Ovary (tissue), 10 donors: Measurements from ENCODE around the gene FOXI2. TPM values are rescaled to one million over a fixed set of nuclear protein-coding genes. Genes with fewer than 3 reads are reported as not detected.

Experiments
- DNase-seq, 5 donors: peaks; one replicate each; pipeline ENCODE4 v3.0.0-alpha.2; 2019 to 2020
- H3K27ac ChIP-seq, 2 donors: fragments of 200-600 bp; one replicate each; pipeline versions ENCODE4 v1.5.1 to v1.8.0; 2019 to 2022
- H3K27me3 ChIP-seq: fragments of 200-600 bp; one replicate; pipeline ENCODE4 v1.8.0; 2022
- H3K36me3 ChIP-seq: fragments of 200-600 bp; sonication (generic); one replicate; pipeline ENCODE4 v1.5.1; 2019
- H3K4me1 ChIP-seq: one replicate; pipeline ENCODE4 v1.8.1; 2013; ENCODE audit warnings: mild to moderate bottlenecking, moderate library complexity; ENCODE audit not compliant: insufficient read depth
- H3K4me3 ChIP-seq: fragments of 200-600 bp; sonication (generic); one replicate; pipeline ENCODE4 v1.5.1; 2017
- H3K9me3 ChIP-seq, 2 donors: fragments of 200-600 bp in 1 of 2; sonication (generic) in 1 of 2; one replicate each; pipeline versions ENCODE4 v1.5.1 to v1.8.1; 2013 to 2019; ENCODE audit warnings: mild to moderate bottlenecking in 1 of 2, moderate library complexity in 1 of 2
- CTCF ChIP-seq, 3 donors: fragments of 450-650 bp in 2 of 3; fragments of 200-600 bp in 1 of 3; IDR thresholded peaks; one replicate each; pipeline versions ENCODE4 v1.5.1 to v1.8.0; 2016 to 2022; ENCODE audit warnings: antibody characterized with exemption in 3 of 3, mild to moderate bottlenecking in 1 of 3
- EP300 ChIP-seq: sonication (generic); formaldehyde crosslinking; IDR thresholded peaks from one replicate; pipeline ENCODE4 v1.6.1; 2017; ENCODE audit warnings: antibody characterized with exemption
- POLR2A ChIP-seq: fragments of 450-650 bp; IDR thresholded peaks from one replicate; pipeline ENCODE4 v1.6.1; 2017; ENCODE audit warnings: antibody characterized with exemption, mild to moderate bottlenecking, moderate library complexity
- WGBS, 3 donors: extraction: QIAGEN DNeasy Blood & Tissue Kit in 1 of 3; methylation state at CpG; one replicate each; pipeline versions ENCODE4 v1.1.5 to v1.1.7; 2013 to 2017; 5-methylcytosine and 5-hydroxymethylcytosine counted together
- intact Hi-C, 4 donors: fragments of 100-400 bp; cut with DNase I; formaldehyde crosslinking; loops; one replicate each; pipeline versions ENCODE4 v1.11.0 to v1.15.1; 2022 to 2023
- long read RNA-seq, 3 donors: library from polyadenylated mRNA in 2 of 3; unstranded in 2 of 3; transcript quantifications; one replicate each; pipeline ENCODE4 v2.0.0 and lab custom pipeline, GENCODE V29; 2021 to 2026
- polyA plus RNA-seq, 2 donors: library from polyadenylated mRNA; stranded (reverse); fragments of 200-250 nt in 1 of 2; fragments of 350-450 nt in 1 of 2; fragmentation: Illumina TruSeq in 1 of 2; extraction: RNeasy Lipid Tissue Mini Kit (QIAGEN cat#74804) in 1 of 2; gene quantifications; one replicate each; pipeline ENCODE4 v1.2.3, GENCODE V29; 2013 to 2014
- total RNA-seq, 7 donors: library from RNA; depleted of rRNA in 2 of 7; stranded (reverse); fragments of >200 nt in 2 of 7; fragmentation: NEBNext Ultra II Directional in 3 of 7; extraction: Animal tissue kit (Norgen Biotek cat#: 25700) in 3 of 7; gene quantifications; one replicate each; pipeline versions ENCODE4 v1.1.0 to v1.2.4, GENCODE V29; 2016 to 2023
- donor health status: DM: no; HTN: no; CAD: no; lungs with moderate emphysema.
- donor health status: DM: no; HTN: no; CAD: no.
- donor health status: Bipolar disorder and iron deficiency.
- donor health status: DM: yes; HTN: yes; CAD: no.
- donor health status: DM: no; HTN: no; CAD: no.
- donor health status: DM: yes; HTN: yes; CAD: no.

The FOXI2 gene
- total RNA-seq (under 1 TPM in 3 of 7 donors, not detected in 4; 0.07 to 0.61 (median 0.24) TPM), polyA plus RNA-seq (under 1 TPM; 0.01 to 0.35 TPM)
- long read RNA-seq, donor 1: 0 reads
- long read RNA-seq, donor 2: 0 reads
- long read RNA-seq, donor 3: 0 reads

- Histone ChIP-seq H3K27ac (no peak within 1 kb of the TSS), H3K9me3 (no peaks in the 10 kb centered on the region), H3K4me1 (peaks cover 2% of the 10 kb centered on the region), H3K36me3 (no peaks in the 10 kb centered on the region), H3K4me3 (no peak within 1 kb of the TSS), H3K27me3 (peaks cover 3% of the 10 kb centered on the region)
- intact Hi-C loops: no loop called here
- TF ChIP-seq POLR2A (no peak), EP300 (no peak), CTCF (IDR thresholded peaks at IDR 0.05) (no peak)
- 2 to 3% (median 2%) methylated on average over 28 to 66 of the region's 66 CpGs for WGBS, 3 donors
- no peak for DNase-seq
Measured at GRCh38 chr10:127736915-127737562, at the start of gene FOXI2. Gene FOXI2 (plus strand): TSS chr10:127737185. CDS start chr10:127737274, 89 bp downstream.

GRCh38 chr10:127687548-127687947 is 49.4 kb upstream of the FOXI2 start:
- DNase-seq: no peak
- H3K9me3 ChIP-seq: no peaks in the 10 kb centered on the region
- intact Hi-C loops: no loop called here
- H3K36me3 ChIP-seq: no peaks in the 10 kb centered on the region
- TF ChIP-seq CTCF (IDR thresholded peaks at IDR 0.05): no peak
- no peak for TF ChIP-seq EP300
- TF ChIP-seq POLR2A: no peak
- no peak overlapping the region for H3K4me3 ChIP-seq
- no peak overlapping the region for H3K27ac ChIP-seq
- H3K4me1 ChIP-seq: peaks cover 2% of the 10 kb centered on the region
- 42 to 60% (median 44%) methylated on average over 6 of the region's 6 CpGs for WGBS, 3 donors
- H3K27me3 ChIP-seq: no peaks in the 10 kb centered on the region

- intact Hi-C loops: no loop called here
- H3K27me3 ChIP-seq: no peaks in the 10 kb centered on the region
- 71 to 92% (median 83%) methylated on average over 2 of the region's 2 CpGs for WGBS, 3 donors
- no peak for TF ChIP-seq EP300
- TF ChIP-seq CTCF (IDR thresholded peaks at IDR 0.05): no peak
- TF ChIP-seq POLR2A: no peak
- DNase-seq: no peak
- peaks cover 2% of the 10 kb centered on the region for H3K4me1 ChIP-seq
- no peaks in the 10 kb centered on the region for H3K9me3 ChIP-seq
- no peaks in the 10 kb centered on the region for H3K36me3 ChIP-seq
- no peak overlapping the region for H3K27ac ChIP-seq
- H3K4me3 ChIP-seq: no peak overlapping the region
Measured at GRCh38 chr10:127690176-127690835, 46.7 kb upstream of the FOXI2 start.

- H3K4me3 ChIP-seq: no peak overlapping the region
- H3K36me3 ChIP-seq: no peaks in the 10 kb centered on the region
- TF ChIP-seq CTCF (IDR thresholded peaks at IDR 0.05) (no peak), POLR2A (no peak), EP300 (no peak)
- no peak overlapping the region for H3K27ac ChIP-seq
- peaks cover 2% of the 10 kb centered on the region for H3K4me1 ChIP-seq
- H3K27me3 ChIP-seq: no peaks in the 10 kb centered on the region
- 42 to 56% (median 46%) methylated on average over 8 of the region's 8 CpGs for WGBS, 3 donors
- no peak for DNase-seq
- intact Hi-C loops: no loop called here
- H3K9me3 ChIP-seq: no peaks in the 10 kb centered on the region
Measured at GRCh38 chr10:127694580-127695193, 42.3 kb upstream of the FOXI2 start.
